GM12892 (cell line): ENCODE data around the gene QPCT.

ENCODE experiments used
- POLR2A ChIP-seq: IDR thresholded peaks from 2 replicates; pipeline ENCODE4 v1.6.1; 2011; ENCODE audit warnings: low read depth, low read length, control low read depth
- POLR2AphosphoS5 ChIP-seq: IDR thresholded peaks from 2 replicates; pipeline ENCODE4 v1.6.1; 2011; ENCODE audit warnings: low read depth, low read length, control low read depth
- TAF1 ChIP-seq: IDR thresholded peaks from 2 replicates; pipeline ENCODE4 v1.6.1; 2011; ENCODE audit warnings: low read depth, mild to moderate bottlenecking, control low read depth, low read length, borderline replicate concordance

GRCh38 chr2:37340637-37341036, 3.8 kb upstream of the QPCT start:
- TF ChIP-seq POLR2AphosphoS5 (no peak), POLR2A (no peak), TAF1 (no peak)
